GM12878 (cell line): Measurements from ENCODE around the gene MNAT1. TPM values are rescaled to one million over a fixed set of nuclear protein-coding genes. Genes with fewer than 3 reads are reported as not detected.

Source experiments
- ATAC-seq: fragments of 200-7000 bp; cut with Tn5 transposase; 3 replicates; pipeline ENCODE4 v1.9.1; 2020; ENCODE audit warnings: mild to moderate bottlenecking, moderate library complexity
- BruUV-seq: library from RNA; stranded (reverse); fragments of 400-500 nt; replicated peaks from 2 replicates; lab custom pipeline; 2021; lab: Mats Ljungman, UMichigan
- CTCF ChIA-PET: fragments of 300-600 bp; sonication (Branson Sonifier 250); formaldehyde crosslinking; extraction: SDS; loops from one replicate; lab custom pipeline; 2021; ENCODE audit warnings: inconsistent platforms; lab: Yijun Ruan, JAX
- POLR2A ChIA-PET: fragments of 350-600 bp; formaldehyde crosslinking; extraction: SDS; loops from one replicate; lab custom pipeline; 2021; ENCODE audit warnings: inconsistent platforms; lab: Charles Lee
- RAD21 ChIA-PET: fragments of 300-600 bp; sonication (Branson Sonifier 250); formaldehyde crosslinking; loops from one replicate; lab custom pipeline; 2023; ENCODE audit warnings: antibody characterized with exemption; ENCODE audit not compliant: unreplicated experiment; lab: Charles Lee
- SMC1A ChIA-PET: fragments of 300-600 bp; sonication (Branson Sonifier 250); formaldehyde crosslinking; loops from one replicate; lab custom pipeline; 2023; ENCODE audit not compliant: unreplicated experiment, uncharacterized antibody; lab: Charles Lee
- DNase-seq: peaks from one replicate; pipeline ENCODE4 v3.0.0-alpha.2; 2011; ENCODE audit warnings: low read depth, low spot score
- FAIRE-seq: peaks from 3 replicates; lab custom pipeline; 2011; peaks lifted over from hg19 to GRCh38; lab: Jason Lieb, UNC
- H2AFZ ChIP-seq: 2 replicates; pipeline ENCODE4 v1.6.0; 2011; ENCODE audit warnings: low read depth, low read length, control low read depth; ENCODE audit not compliant: control insufficient read depth
- H3K27ac ChIP-seq: 2 replicates; pipeline ENCODE4 v1.5.1; 2011; ENCODE audit warnings: control low read depth; ENCODE audit not compliant: control insufficient read depth, insufficient read depth
- H3K27me3 ChIP-seq, 2 experiments: replicated peaks in 1 of 2; 2 replicates each; pipeline versions ENCODE4 v1.6.0 to v1.6.1; 2011; ENCODE audit warnings: low read length in 1 of 2; ENCODE audit not compliant: control insufficient read depth in 2 of 2, insufficient read depth in 2 of 2
- H3K36me3 ChIP-seq, 2 experiments: 2 replicates each; pipeline ENCODE4 v1.5.1; 2011; ENCODE audit warnings: low read length in 1 of 2; ENCODE audit not compliant: control insufficient read depth in 2 of 2, insufficient read depth in 2 of 2
- H3K4me1 ChIP-seq: 2 replicates; pipeline ENCODE4 v1.6.1; 2011; ENCODE audit warnings: mild to moderate bottlenecking, low read length, moderate library complexity, mixed read lengths; ENCODE audit not compliant: control insufficient read depth, insufficient read depth
- H3K4me2 ChIP-seq: 2 replicates; pipeline ENCODE4 v1.6.0; 2011; ENCODE audit warnings: control low read depth; ENCODE audit not compliant: control insufficient read depth, insufficient read depth
- H3K4me3 ChIP-seq: fragments of 200-600 bp; sonication (generic); 2 replicates; pipeline ENCODE4 v1.5.1; 2016
- H3K79me2 ChIP-seq: 2 replicates; pipeline ENCODE4 v1.6.0; 2011; ENCODE audit warnings: low read length; ENCODE audit not compliant: control insufficient read depth, insufficient read depth
- H3K9ac ChIP-seq: 2 replicates; pipeline ENCODE4 v1.8.0; 2011; ENCODE audit warnings: low read length, control low read depth, mixed read lengths; ENCODE audit not compliant: control insufficient read depth, insufficient read depth
- H3K9me3 ChIP-seq: replicated peaks from 3 replicates; pipeline ENCODE4 v1.5.1; 2011; ENCODE audit warnings: mild to moderate bottlenecking, low read length; ENCODE audit not compliant: control insufficient read depth, insufficient read depth
- H4K20me1 ChIP-seq: 2 replicates; pipeline ENCODE4 v1.6.0; 2011; ENCODE audit not compliant: control insufficient read depth, insufficient read depth
- CHD2 ChIP-seq: IDR thresholded peaks from 2 replicates; pipeline ENCODE4 v1.6.1; 2011; ENCODE audit warnings: low read depth, low read length, improper control_type of control experiment, borderline replicate concordance
- CREB1 ChIP-seq: IDR thresholded peaks from 2 replicates; pipeline ENCODE4 v1.6.1; 2012; ENCODE audit warnings: low read depth, mild to moderate bottlenecking, inconsistent platforms
- GATAD2B ChIP-seq: fragments of 450-650 bp; conservative IDR thresholded peaks from 2 replicates; pipeline ENCODE4 v1.6.1; 2017; ENCODE audit warnings: low read depth, mild to moderate bottlenecking, moderate library complexity
- IKZF2 ChIP-seq, 2 experiments: fragments of 450-650 bp; IDR thresholded peaks; 2 replicates each; pipeline ENCODE4 v1.6.1; 2017; ENCODE audit warnings: mild to moderate bottlenecking in 2 of 2, moderate library complexity in 2 of 2
- NBN ChIP-seq: fragments of 450-650 bp; IDR thresholded peaks from 2 replicates; pipeline ENCODE4 v1.6.1; 2016
- NR2F1 ChIP-seq: fragments of 450-650 bp; conservative IDR thresholded peaks from 2 replicates; pipeline ENCODE4 v1.6.1; 2017; ENCODE audit warnings: mild to moderate bottlenecking
- POLR2AphosphoS5 ChIP-seq: IDR thresholded peaks from 2 replicates; pipeline ENCODE4 v1.6.1; 2011; ENCODE audit warnings: mild to moderate bottlenecking, low read length, inconsistent platforms
- RAD51 ChIP-seq: fragments of 450-650 bp; IDR thresholded peaks from 2 replicates; pipeline ENCODE4 v1.6.1; 2016; ENCODE audit warnings: moderate library complexity, mild to moderate bottlenecking, inconsistent platforms
- RUNX3 ChIP-seq: IDR thresholded peaks from 2 replicates; pipeline ENCODE4 v1.6.1; 2012; ENCODE audit warnings: low read length, inconsistent platforms
- SMAD5 ChIP-seq: IDR thresholded peaks from 2 replicates; pipeline ENCODE4 v1.6.1; 2016; ENCODE audit warnings: antibody characterized with exemption, low read depth
- SRF ChIP-seq, 2 experiments: IDR thresholded peaks; 2 replicates each; pipeline ENCODE4 v1.6.1; 2011; ENCODE audit warnings: low read depth in 2 of 2, low read length in 2 of 2, mild to moderate bottlenecking in 1 of 2, moderate library complexity in 1 of 2
- ZBED1 ChIP-seq: IDR thresholded peaks from 2 replicates; pipeline ENCODE4 v1.6.1; 2016; ENCODE audit warnings: borderline replicate concordance
- ZNF24 ChIP-seq: fragments of 450-650 bp; IDR thresholded peaks from 2 replicates; pipeline ENCODE4 v1.6.1; 2017; ENCODE audit warnings: antibody characterized with exemption, mild to moderate bottlenecking
- WGBS: methylation state at CpG from one replicate; pipeline ENCODE4 v1.1.6; 2016; ENCODE audit warnings: low lambda C conversion rate; ENCODE audit not compliant: insufficient replicate concordance, insufficient coverage; ENCODE audit errors: missing lambda C conversion rate; 5-methylcytosine and 5-hydroxymethylcytosine counted together
- in situ Hi-C: fragments of 300-500 bp; cut with MboI; formaldehyde crosslinking; loops from 9 replicates; pipeline ENCODE4 v1.14.3; 2018; ENCODE audit warnings: mixed read lengths
- intact Hi-C: fragments of 100-400 bp; cut with micrococcal nuclease; formaldehyde crosslinking; loops from one replicate; pipeline ENCODE4 v1.14.2; 2022; ENCODE audit not compliant: unreplicated experiment
- polyA plus RNA-seq, 11 experiments: library from polyadenylated mRNA; depleted of rRNA in 4 of 11; unstranded in 6 of 11; stranded (reverse) in 5 of 11; fragments of >200 nt; fragmentation: Nextera tagmentation in 4 of 11; fragmentation: Illumina TruSeq in 1 of 11; extraction: Ambion mirVana in 4 of 11; extraction: Trizol in 1 of 11; gene quantifications; 1 replicate in 1 of 11; 2 replicates in 10 of 11; pipeline versions ENCODE4 v1.2.1 to v1.2.3, GENCODE V29; 2011 to 2016; ENCODE audit warnings: inconsistent platforms in 2 of 11, missing spikeins in 2 of 11, low read depth in 1 of 11
- total RNA-seq, 4 experiments: library from RNA; depleted of rRNA in 3 of 4; stranded (reverse); fragments of >200 nt in 3 of 4; fragmentation: Illumina TruSeq in 1 of 4; extraction: Trizol in 1 of 4; gene quantifications; 2 replicates each; pipeline versions ENCODE4 v1.2.1 to v1.2.3, GENCODE V29; 2013 to 2021
- TF ChIP-seq, protein P1 (sequence below): IDR thresholded peaks from 2 replicates; pipeline ENCODE4 v1.6.1; 2012; ENCODE audit warnings: low read depth, low read length, improper control_type of control experiment
- TF ChIP-seq, protein P2 (sequence below): fragments of 450-650 bp; IDR thresholded peaks from 2 replicates; pipeline ENCODE4 v1.6.1; 2014; ENCODE audit warnings: mild to moderate bottlenecking
- TF ChIP-seq, protein P3 (sequence below): fragments of 150-350 bp; IDR thresholded peaks from 2 replicates; pipeline ENCODE4 v1.6.1; 2016; ENCODE audit warnings: low read depth, low read length
- TF ChIP-seq, protein P4 (sequence below): IDR thresholded peaks from 2 replicates; pipeline ENCODE4 v1.6.1; 2011; ENCODE audit warnings: low read depth, mild to moderate bottlenecking, low read length, moderate library complexity, borderline replicate concordance; ENCODE audit errors: extremely low read depth

MNAT1 gene
- total and polyA plus RNA-seq, 10 of the 15 experiments (the other 5 are each of a cell fraction or from before 2014, with no cell fraction given): 26.5 to 67.4 (median 40.8) TPM

DNA sequence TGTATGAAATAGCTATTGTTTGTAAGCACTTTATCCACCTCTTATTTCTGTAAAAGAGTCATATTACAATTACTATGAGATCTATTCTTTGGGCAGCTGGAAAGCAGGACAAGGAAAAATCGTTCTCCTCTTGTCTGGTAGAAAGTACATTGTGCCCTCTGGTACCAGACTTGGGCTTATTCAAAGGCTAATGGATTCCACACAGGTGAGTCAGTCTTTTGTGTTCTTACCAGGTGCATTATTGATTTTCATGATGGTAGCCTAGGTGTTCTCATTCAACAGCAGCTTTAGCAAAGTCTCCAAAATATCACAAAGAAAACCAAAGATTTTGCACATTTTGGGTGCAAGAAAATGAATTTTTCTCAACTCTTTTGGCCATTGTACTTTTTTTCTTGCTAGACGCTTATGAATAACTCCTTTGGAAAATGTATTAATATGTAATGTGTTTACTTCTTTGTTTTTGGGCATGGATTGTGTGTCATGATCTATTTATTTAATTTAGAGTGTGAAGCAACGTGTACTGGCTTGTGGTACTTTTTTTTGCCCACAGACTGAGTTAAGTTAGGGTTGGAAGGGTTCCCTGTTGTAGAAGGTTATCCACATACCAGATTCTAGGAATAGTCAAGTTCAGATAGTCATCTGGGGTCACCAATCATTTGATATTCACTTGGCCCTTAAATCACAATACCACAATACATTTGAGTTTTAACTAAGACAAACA is 26.2 kb downstream of the MNAT1 start:
- Histone ChIP-seq H3K27me3 (no peaks in the 10 kb centered on the region), H3K4me1 (peaks cover 6% of the 10 kb centered on the region; the same call in 1 of the 2 replicates), H3K9ac (no peak overlapping the region), H4K20me1 (no peaks in the 10 kb centered on the region), H3K36me3 (no peaks in the 10 kb centered on the region), H3K79me2 (no peaks in the 10 kb centered on the region), H3K27ac (no peak overlapping the region), H3K4me2 (no peak overlapping the region), H3K9me3 (no peaks in the 10 kb centered on the region), H2AFZ (no peak overlapping the region), H3K4me3 (no peak overlapping the region)
- in situ Hi-C loops: no loop called here
- SMC1A ChIA-PET: interaction anchor here (1.6 to 1.7 kb wide), 2 partner anchors 13 to 23 kb away, joined by 4 to 5 read pairs; no protein-coding TSS in a partner anchor
- POLR2A ChIA-PET: no interaction called here
- FAIRE-seq (no peak), DNase-seq (no peak), ATAC-seq (no peak)
- BruUV-seq: no TSS peak
- intact Hi-C loops: no loop called here
- RAD21 ChIA-PET: no interaction called here
- CTCF ChIA-PET: no interaction called here
- 79% methylated on average over 3 of the region's 3 CpGs for WGBS
- no peak for TF ChIP-seq NR2F1
- TF ChIP-seq IKZF2 (IDR thresholded peaks at IDR 0.05): no peak
- no peak for TF ChIP-seq SMAD5
- TF ChIP-seq ZBED1: no peak
- TF ChIP-seq RAD51: no peak
- TF ChIP-seq, protein P1, sequence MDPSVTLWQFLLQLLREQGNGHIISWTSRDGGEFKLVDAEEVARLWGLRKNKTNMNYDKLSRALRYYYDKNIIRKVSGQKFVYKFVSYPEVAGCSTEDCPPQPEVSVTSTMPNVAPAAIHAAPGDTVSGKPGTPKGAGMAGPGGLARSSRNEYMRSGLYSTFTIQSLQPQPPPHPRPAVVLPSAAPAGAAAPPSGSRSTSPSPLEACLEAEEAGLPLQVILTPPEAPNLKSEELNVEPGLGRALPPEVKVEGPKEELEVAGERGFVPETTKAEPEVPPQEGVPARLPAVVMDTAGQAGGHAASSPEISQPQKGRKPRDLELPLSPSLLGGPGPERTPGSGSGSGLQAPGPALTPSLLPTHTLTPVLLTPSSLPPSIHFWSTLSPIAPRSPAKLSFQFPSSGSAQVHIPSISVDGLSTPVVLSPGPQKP: no peak
- TF ChIP-seq, protein P2, sequence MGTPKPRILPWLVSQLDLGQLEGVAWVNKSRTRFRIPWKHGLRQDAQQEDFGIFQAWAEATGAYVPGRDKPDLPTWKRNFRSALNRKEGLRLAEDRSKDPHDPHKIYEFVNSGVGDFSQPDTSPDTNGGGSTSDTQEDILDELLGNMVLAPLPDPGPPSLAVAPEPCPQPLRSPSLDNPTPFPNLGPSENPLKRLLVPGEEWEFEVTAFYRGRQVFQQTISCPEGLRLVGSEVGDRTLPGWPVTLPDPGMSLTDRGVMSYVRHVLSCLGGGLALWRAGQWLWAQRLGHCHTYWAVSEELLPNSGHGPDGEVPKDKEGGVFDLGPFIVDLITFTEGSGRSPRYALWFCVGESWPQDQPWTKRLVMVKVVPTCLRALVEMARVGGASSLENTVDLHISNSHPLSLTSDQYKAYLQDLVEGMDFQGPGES: no peak
- TF ChIP-seq SRF (IDR thresholded peaks at IDR 0.05; ENCODE audit: low read depth in 2 of 2, low read length in 2 of 2): no peak
- TF ChIP-seq NBN: no peak
- no peak for TF ChIP-seq CREB1
- no peak for TF ChIP-seq GATAD2B
- TF ChIP-seq, protein P3, sequence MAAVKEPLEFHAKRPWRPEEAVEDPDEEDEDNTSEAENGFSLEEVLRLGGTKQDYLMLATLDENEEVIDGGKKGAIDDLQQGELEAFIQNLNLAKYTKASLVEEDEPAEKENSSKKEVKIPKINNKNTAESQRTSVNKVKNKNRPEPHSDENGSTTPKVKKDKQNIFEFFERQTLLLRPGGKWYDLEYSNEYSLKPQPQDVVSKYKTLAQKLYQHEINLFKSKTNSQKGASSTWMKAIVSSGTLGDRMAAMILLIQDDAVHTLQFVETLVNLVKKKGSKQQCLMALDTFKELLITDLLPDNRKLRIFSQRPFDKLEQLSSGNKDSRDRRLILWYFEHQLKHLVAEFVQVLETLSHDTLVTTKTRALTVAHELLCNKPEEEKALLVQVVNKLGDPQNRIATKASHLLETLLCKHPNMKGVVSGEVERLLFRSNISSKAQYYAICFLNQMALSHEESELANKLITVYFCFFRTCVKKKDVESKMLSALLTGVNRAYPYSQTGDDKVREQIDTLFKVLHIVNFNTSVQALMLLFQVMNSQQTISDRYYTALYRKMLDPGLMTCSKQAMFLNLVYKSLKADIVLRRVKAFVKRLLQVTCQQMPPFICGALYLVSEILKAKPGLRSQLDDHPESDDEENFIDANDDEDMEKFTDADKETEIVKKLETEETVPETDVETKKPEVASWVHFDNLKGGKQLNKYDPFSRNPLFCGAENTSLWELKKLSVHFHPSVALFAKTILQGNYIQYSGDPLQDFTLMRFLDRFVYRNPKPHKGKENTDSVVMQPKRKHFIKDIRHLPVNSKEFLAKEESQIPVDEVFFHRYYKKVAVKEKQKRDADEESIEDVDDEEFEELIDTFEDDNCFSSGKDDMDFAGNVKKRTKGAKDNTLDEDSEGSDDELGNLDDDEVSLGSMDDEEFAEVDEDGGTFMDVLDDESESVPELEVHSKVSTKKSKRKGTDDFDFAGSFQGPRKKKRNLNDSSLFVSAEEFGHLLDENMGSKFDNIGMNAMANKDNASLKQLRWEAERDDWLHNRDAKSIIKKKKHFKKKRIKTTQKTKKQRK: no peak
- TF ChIP-seq POLR2AphosphoS5: no peak
- TF ChIP-seq ZNF24: no peak
- no peak for TF ChIP-seq CHD2
- TF ChIP-seq, protein P4, sequence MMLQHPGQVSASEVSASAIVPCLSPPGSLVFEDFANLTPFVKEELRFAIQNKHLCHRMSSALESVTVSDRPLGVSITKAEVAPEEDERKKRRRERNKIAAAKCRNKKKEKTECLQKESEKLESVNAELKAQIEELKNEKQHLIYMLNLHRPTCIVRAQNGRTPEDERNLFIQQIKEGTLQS: no peak
- no peak for TF ChIP-seq RUNX3
